HG02623 (cell line): Measurements from ENCODE around the gene PCSK1.
A peak's percentile ranks its signal among the peaks of the same experiment; 100 is the strongest.

ENCODE experiments used
- ATAC-seq: cut with Tn5 transposase; IDR thresholded peaks from one replicate; pipeline ENCODE4 v1.9.1; 2021; ENCODE audit warnings: moderate library complexity; ENCODE audit not compliant: unreplicated experiment

PCSK1 gene

DNA sequence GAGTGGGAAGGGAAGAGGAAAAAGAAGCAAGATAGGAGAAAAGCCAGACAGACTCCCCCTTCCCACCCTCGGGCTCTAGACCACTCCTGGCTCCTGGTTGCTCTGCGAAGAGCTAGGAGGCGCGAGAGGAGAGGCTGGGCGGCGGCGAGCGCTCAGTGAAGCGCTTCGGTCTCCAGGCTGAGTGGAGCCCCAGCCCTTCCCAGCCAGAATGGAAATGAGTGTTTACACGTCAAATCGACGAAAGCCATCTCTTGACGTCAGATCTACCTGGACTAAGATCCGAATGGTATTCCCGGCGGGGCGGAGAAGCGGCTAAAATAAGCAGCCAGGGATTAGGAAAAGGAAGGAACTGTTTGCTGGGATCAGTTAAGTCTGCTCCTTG lies at the start of gene PCSK1:
Gene PCSK1 (minus strand): TSS at position 183 of the 382 bp plus-strand sequence. CDS start 206 bp downstream, outside the sequence.
- ATAC-seq = no peak

GRCh38 chr5:96481867-96482266 lies 48.8 kb upstream of the PCSK1 start:
- no peak for ATAC-seq

- ATAC-seq = no peak
Observed at GRCh38 chr5:96481009-96481786, 48.1 kb upstream of the PCSK1 start.

DNA sequence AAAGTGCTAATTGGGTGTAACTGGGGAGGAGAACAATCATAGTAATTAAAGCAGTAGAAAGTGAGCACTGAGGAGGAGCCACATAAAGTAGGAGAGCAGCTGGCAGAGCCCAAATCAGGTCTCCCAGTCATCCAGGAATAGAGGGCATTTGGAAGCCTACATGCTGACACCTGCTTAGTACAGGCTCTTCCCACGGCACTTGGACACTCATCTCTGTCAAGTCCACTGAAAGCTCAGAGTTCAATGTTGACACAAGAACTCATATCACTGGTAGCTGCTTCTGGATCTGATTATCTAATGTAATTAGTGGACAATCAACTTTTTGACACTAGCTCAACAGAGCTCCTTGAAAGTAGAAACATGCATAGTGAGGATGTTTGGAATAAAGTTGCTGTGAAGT lies 45.9 kb upstream of the PCSK1 start:
- no peak for ATAC-seq

GRCh38 chr5:96476654-96477053 lies 43.6 kb upstream of the PCSK1 start:
- no peak for ATAC-seq

DNA sequence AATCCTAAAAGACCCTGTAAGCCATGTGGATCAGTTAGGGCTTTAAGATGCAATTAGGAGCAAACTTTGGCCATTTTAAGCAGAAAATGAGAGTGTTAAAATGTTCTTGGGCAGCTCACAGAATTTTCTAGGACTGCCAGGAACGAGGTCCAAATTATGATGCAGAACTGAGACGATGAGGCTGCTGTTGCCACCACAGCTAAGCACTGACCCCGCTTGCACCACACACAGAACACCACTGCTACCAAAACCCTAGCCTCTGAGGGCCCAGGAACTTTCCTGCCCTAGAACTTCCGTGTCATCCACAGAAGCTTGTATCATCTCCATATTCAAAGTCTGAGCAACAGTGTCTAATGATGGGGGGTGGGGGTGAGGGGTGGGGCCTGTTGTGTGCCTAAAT lies 41.0 kb upstream of the PCSK1 start:
- no peak for ATAC-seq

DNA sequence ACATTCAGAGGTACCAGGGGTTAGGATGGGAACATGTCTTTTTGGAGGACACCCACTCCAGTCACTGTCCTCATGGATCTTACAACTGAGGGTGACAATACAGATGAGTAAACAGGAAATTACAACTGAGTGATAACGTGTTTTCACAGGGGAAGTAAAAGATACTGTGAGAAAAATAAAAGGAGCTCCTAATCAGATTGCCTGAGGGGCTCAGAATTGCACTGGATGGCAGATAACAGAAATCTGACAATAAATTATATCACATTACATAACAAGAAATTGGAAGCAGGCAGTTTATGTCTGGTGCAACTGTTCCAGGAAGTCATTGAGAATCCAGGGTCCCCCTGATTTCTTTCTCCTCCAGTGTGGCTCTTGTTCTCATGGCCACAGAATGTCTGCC lies 40.1 kb upstream of the PCSK1 start:
- ATAC-seq = no peak

- ATAC-seq = no peak
Observed at GRCh38 chr5:96470785-96471184, 37.7 kb upstream of the PCSK1 start.

- ATAC-seq = no peak
Observed at GRCh38 chr5:96468956-96469355, 35.9 kb upstream of the PCSK1 start.

DNA sequence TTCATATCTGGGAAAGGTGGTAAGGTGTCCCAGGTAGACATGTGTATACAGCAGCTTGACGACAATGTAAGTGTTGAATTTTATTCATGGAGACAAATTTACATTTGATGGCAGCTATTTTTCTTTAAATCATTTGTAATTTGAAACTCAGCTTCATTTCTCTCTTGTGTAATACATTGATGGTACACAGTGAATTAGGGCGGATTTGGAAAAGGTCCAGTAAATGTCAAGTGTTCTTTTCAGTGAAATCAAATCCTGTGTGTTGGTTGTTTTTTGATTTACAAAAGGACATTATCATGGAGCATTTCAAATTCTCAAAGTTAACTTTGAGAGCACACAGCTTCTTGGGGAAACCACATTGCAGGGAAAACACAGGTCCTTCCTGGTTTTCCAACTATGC lies 30.0 kb upstream of the PCSK1 start:
- no peak for ATAC-seq

DNA sequence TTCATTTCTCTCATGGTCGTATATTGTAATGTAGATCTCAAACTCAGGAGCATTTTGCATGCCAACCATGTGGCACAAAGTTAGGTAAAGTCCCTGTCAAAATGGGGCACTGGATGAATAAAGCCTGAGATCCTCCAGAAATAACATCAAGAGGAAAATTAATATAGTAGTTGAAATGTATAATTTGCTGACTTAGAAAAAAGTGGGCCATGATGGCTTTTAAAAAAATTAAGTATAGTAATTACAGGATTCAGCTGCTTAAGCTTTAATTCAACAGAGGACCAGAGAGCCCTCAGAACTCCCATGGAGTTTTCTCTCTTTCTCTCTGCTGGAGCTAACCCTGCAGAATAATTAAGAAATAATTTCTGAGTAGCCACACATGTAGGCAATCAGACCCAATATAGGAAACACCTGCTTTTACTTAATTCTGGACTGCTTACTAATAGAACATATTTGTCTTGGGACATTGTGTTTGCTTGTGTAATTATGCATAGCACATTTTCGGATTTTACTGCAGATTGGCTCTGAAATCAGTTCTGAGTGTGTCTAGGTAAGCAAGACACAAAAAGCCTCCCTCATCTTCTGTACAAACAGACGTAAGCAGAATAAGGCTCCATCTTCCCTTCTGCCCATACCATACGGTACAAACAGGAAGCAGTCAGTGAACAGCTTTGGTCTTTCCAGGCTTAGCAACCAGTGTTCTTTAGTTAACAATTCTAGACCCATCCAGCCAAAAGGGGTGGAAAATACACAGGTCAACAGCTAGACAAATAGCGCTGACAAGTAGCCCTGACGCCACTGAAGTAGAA lies 26.5 kb upstream of the PCSK1 start:
- no peak for ATAC-seq

DNA sequence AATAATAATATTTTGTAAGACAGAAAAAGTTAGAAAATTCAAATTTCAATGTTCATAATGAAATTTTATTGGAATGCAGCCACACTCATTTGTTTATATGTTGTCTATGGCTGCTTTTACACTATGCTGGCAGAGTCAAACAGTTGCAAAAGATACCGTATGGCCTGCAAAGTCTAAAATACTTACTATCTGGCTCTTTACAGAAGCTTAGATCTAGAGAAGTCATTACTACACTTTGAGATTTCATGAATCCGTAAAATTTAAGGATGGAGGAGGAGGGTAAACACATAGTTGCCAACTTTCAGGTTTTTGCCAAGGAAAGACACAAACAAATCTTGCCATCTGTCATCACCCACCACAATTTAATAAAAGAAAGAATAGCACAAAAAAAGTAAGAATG lies 25.1 kb upstream of the PCSK1 start:
- ATAC-seq = no peak

DNA sequence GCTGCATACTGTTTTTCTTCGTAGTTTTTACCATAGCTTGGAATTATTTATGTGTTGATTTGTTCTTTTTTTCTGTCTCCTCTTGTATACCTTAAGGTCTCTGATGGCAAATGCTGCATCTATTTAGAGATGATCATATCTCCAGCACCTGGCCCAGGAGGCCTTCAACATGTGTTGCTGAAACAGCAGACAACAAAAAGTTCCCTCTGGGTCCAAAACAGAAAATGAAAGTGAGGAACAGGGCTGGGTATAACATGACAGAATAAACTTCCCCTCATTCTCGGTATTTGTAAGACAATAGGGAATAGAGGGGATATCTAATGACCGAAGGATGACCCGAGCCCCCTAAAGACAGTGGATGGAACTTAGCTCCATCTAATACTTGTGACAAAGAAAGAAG lies 22.7 kb upstream of the PCSK1 start:
- no peak for ATAC-seq

- no peak for ATAC-seq
Observed at GRCh38 chr5:96453394-96453793, 20.3 kb upstream of the PCSK1 start.

GRCh38 chr5:96447949-96448348 lies 14.9 kb upstream of the PCSK1 start:
- no peak for ATAC-seq

- peak; percentile 14 for ATAC-seq
Observed at GRCh38 chr5:96440185-96440538, 7.1 kb upstream of the PCSK1 start.

DNA sequence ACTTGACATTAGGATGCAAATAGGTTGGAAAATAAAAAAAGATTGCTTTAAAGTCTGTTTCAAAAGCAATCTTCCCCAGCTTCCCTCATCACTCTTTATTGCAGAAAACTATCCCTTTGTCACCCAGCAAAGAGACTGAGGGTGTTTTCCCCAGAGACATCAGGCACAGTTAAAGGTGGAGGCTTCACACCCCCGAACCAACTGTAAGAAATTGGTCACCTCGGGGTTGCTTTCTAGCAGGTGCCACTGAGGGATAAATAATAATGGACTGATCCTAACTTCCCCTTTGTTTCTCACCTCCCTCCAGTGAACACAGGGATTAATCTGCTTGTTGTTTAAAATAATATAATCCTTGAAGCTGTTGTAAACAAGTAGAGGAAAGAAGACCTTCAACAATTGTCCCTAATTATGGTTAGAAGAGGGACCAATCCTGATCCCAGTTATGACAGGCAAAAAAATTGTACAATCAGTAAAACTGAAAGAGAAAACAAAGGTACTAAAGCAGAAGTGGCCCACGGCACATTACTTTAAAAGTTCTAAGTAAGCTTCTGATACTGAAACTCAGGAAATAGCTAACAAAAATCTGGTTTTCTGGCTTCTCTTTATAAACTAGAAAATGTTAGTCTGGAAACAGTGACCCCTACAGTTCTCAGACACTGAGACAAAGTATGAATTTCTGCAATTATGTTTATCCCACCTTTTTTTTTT lies 6.6 kb upstream of the PCSK1 start:
- peak; percentile 89 for ATAC-seq

GRCh38 chr5:96434201-96434645 lies 1.2 kb upstream of the PCSK1 start:
- ATAC-seq = peak; percentile 75

- ATAC-seq = no peak
Observed at GRCh38 chr5:96432216-96433065, 607 bp downstream of the PCSK1 start.

- no peak for ATAC-seq
Observed at GRCh38 chr5:96431376-96432187, 1.5 kb downstream of the PCSK1 start.
